Activated naive CD8-positive, alpha-beta T cell treated with anti-CD3 and anti-CD28 coated beads for 36 hours (primary cell): Measurements from ENCODE around the gene SPATA2L. TPM values are rescaled to one million over a fixed set of nuclear protein-coding genes. Genes with fewer than 3 reads are reported as not detected.
"Not testable (repeated sequence)": the region's sequence is repeated elsewhere in the genome, so short reads cannot be mapped to it uniquely, and the experiment has no call there.

Experiments used
- DNase-seq: peaks from one replicate; pipeline ENCODE4 v3.0.0; 2021
- H3K27ac Mint-ChIP-seq: one replicate; pipeline ENCODE4 v1.8.0; 2022; ENCODE audit warnings: mild to moderate bottlenecking, moderate library complexity, mixed read lengths
- H3K27me3 Mint-ChIP-seq: one replicate; pipeline ENCODE4 v1.8.0; 2022; ENCODE audit warnings: mild to moderate bottlenecking, mixed read lengths
- H3K36me3 Mint-ChIP-seq: one replicate; pipeline ENCODE4 v1.8.0; 2021; ENCODE audit warnings: mild to moderate bottlenecking, mixed read lengths
- H3K4me1 Mint-ChIP-seq: one replicate; pipeline ENCODE4 v1.8.0; 2021; ENCODE audit warnings: mixed read lengths
- H3K4me3 Mint-ChIP-seq: one replicate; pipeline ENCODE4 v1.8.0; 2022; ENCODE audit warnings: mild to moderate bottlenecking, moderate library complexity, mixed read lengths
- H3K9me3 Mint-ChIP-seq: one replicate; pipeline ENCODE4 v1.8.0; 2022; ENCODE audit warnings: mixed read lengths
- total RNA-seq, 2 experiments: library from RNA; stranded (reverse); gene quantifications; one replicate each; pipeline ENCODE4 v1.2.3, GENCODE V29; 2021

The SPATA2L gene
- total RNA-seq, 2 experiments from 2014 or later, result 3.2 to 3.3 TPM

- peaks cover 12% of the 10 kb centered on the region for H3K36me3 Mint-ChIP-seq
- no peaks in the 10 kb centered on the region for H3K9me3 Mint-ChIP-seq
- peaks cover 14% of the 10 kb centered on the region for H3K4me1 Mint-ChIP-seq
- H3K27me3 Mint-ChIP-seq, result no peaks in the 10 kb centered on the region
- no peak overlapping the region for H3K27ac Mint-ChIP-seq
- no peak for DNase-seq
- no peak overlapping the region for H3K4me3 Mint-ChIP-seq
Measured at GRCh38 chr16:89668790-89669158, 32.7 kb downstream of the SPATA2L start.

- H3K27ac Mint-ChIP-seq, result no peak overlapping the region
- H3K9me3 Mint-ChIP-seq, result no peaks in the 10 kb centered on the region
- no peak for DNase-seq
- no peaks in the 10 kb centered on the region for H3K27me3 Mint-ChIP-seq
- peaks cover 14% of the 10 kb centered on the region for H3K4me1 Mint-ChIP-seq
- peaks cover 21% of the 10 kb centered on the region for H3K36me3 Mint-ChIP-seq
- H3K4me3 Mint-ChIP-seq, result no peak overlapping the region
Measured at GRCh38 chr16:89667633-89668032, 33.9 kb downstream of the SPATA2L start.

GRCh38 chr16:89667000-89667399 is 34.5 kb downstream of the SPATA2L start:
- Mint-ChIP-seq H3K4me1 (peaks cover 14% of the 10 kb centered on the region), H3K36me3 (peaks cover 25% of the 10 kb centered on the region)
- H3K9me3 Mint-ChIP-seq, H3K27ac Mint-ChIP-seq, H3K4me3 Mint-ChIP-seq, H3K27me3 Mint-ChIP-seq: not testable (repeated sequence)
- DNase-seq, result peak; percentile 22

- DNase-seq, H3K27me3 Mint-ChIP-seq, H3K9me3 Mint-ChIP-seq, H3K4me3 Mint-ChIP-seq, H3K27ac Mint-ChIP-seq: not testable (repeated sequence)
- Mint-ChIP-seq H3K4me1 (peaks cover 12% of the 10 kb centered on the region), H3K36me3 (peaks cover 45% of the 10 kb centered on the region)
Measured at GRCh38 chr16:89664238-89664637, 37.3 kb downstream of the SPATA2L start.

- Mint-ChIP-seq H3K27me3 (no peaks in the 10 kb centered on the region), H3K36me3 (peaks cover 45% of the 10 kb centered on the region), H3K27ac (no peak overlapping the region), H3K4me1 (peaks cover 16% of the 10 kb centered on the region), H3K9me3 (no peaks in the 10 kb centered on the region), H3K4me3 (no peak overlapping the region)
- no peak for DNase-seq
Measured at GRCh38 chr16:89661215-89661614, 40.3 kb downstream of the SPATA2L start.

- Mint-ChIP-seq H3K27me3 (no peaks in the 10 kb centered on the region), H3K4me1 (peaks cover 20% of the 10 kb centered on the region), H3K4me3 (no peak overlapping the region), H3K9me3 (no peaks in the 10 kb centered on the region), H3K36me3 (peaks cover 43% of the 10 kb centered on the region), H3K27ac (no peak overlapping the region)
- no peak for DNase-seq
Measured at GRCh38 chr16:89660146-89660545, 41.4 kb downstream of the SPATA2L start.

- Mint-ChIP-seq H3K27me3 (no peaks in the 10 kb centered on the region), H3K9me3 (no peaks in the 10 kb centered on the region), H3K4me3 (peak overlapping the region; percentile 89), H3K27ac (peak overlapping the region; percentile 82), H3K4me1 (peaks cover 22% of the 10 kb centered on the region), H3K36me3 (peaks cover 37% of the 10 kb centered on the region)
- DNase-seq, result no peak
Measured at GRCh38 chr16:89658221-89658879, 43.2 kb downstream of the SPATA2L start.

- Mint-ChIP-seq H3K4me3 (peak within 1 kb of the TSS; percentile 89), H3K9me3 (no peaks in the 10 kb centered on the region), H3K27ac (peak within 1 kb of the TSS; percentile 82), H3K4me1 (peaks cover 22% of the 10 kb centered on the region), H3K36me3 (peaks cover 31% of the 10 kb centered on the region), H3K27me3 (no peaks in the 10 kb centered on the region)
- DNase-seq, result peak; percentile 96
Measured at GRCh38 chr16:89657442-89658220, 43.9 kb downstream of the SPATA2L start, which contains the start of the genes CHMP1A and SPATA33. Gene CHMP1A, minus strand, starts transcription at chr16:89657708. Its CDS starts 120 bp downstream, at chr16:89657588. Gene SPATA33, plus strand, starts transcription at chr16:89657836. Its CDS starts 76 bp downstream, at chr16:89657912.

- Mint-ChIP-seq H3K27me3 (no peaks in the 10 kb centered on the region), H3K9me3 (no peaks in the 10 kb centered on the region), H3K4me3 (peak overlapping the region; percentile 89), H3K4me1 (peaks cover 22% of the 10 kb centered on the region), H3K27ac (peak overlapping the region; percentile 68), H3K36me3 (peaks cover 24% of the 10 kb centered on the region)
- no peak for DNase-seq
Measured at GRCh38 chr16:89656435-89657121, 44.9 kb downstream of the SPATA2L start.

- no peak for DNase-seq
- Mint-ChIP-seq H3K27ac (no peak overlapping the region), H3K4me3 (no peak overlapping the region), H3K36me3 (peaks cover 10% of the 10 kb centered on the region), H3K9me3 (no peaks in the 10 kb centered on the region), H3K4me1 (peaks cover 18% of the 10 kb centered on the region), H3K27me3 (no peaks in the 10 kb centered on the region)
Measured at GRCh38 chr16:89655062-89655643, 46.4 kb downstream of the SPATA2L start.

- Mint-ChIP-seq H3K4me1 (peaks cover 15% of the 10 kb centered on the region), H3K27ac (peak overlapping the region; percentile 17), H3K9me3 (no peaks in the 10 kb centered on the region), H3K36me3 (peaks cover 11% of the 10 kb centered on the region), H3K4me3 (peak overlapping the region; percentile 12), H3K27me3 (no peaks in the 10 kb centered on the region)
- no peak for DNase-seq
Measured at GRCh38 chr16:89653656-89654295, 47.7 kb downstream of the SPATA2L start.

- Mint-ChIP-seq H3K9me3 (no peaks in the 10 kb centered on the region), H3K27me3 (no peaks in the 10 kb centered on the region), H3K4me3 (no peak overlapping the region), H3K27ac (no peak overlapping the region), H3K4me1 (peaks cover 10% of the 10 kb centered on the region), H3K36me3 (peaks cover 9% of the 10 kb centered on the region)
- DNase-seq, result no peak
Measured at GRCh38 chr16:89651584-89651983, 49.9 kb downstream of the SPATA2L start.

- H3K9me3 Mint-ChIP-seq, result no peaks in the 10 kb centered on the region
- H3K4me1 Mint-ChIP-seq, result no peaks in the 10 kb centered on the region
- no peak overlapping the region for H3K27ac Mint-ChIP-seq
- H3K4me3 Mint-ChIP-seq, result no peak overlapping the region
- peaks cover 11% of the 10 kb centered on the region for H3K36me3 Mint-ChIP-seq
- no peak for DNase-seq
- no peaks in the 10 kb centered on the region for H3K27me3 Mint-ChIP-seq
Measured at GRCh38 chr16:89646906-89647305, 54.6 kb downstream of the SPATA2L start.
